Measurements from ENCODE around the gene RAB11FIP3.

RAB11FIP3 gene

GRCh38 chr16:471353-472198 is 46.1 kb downstream of the RAB11FIP3 start:
- ChIA-PET CTCF (interaction anchor here (1.2 kb wide), 1 partner anchor 47 kb away, joined by 7 read pairs; no protein-coding TSS in a partner anchor), POLR2A (ENCODE audit: low non-redundant PET) (no interaction called here)
- TF ChIP-seq, protein P1, sequence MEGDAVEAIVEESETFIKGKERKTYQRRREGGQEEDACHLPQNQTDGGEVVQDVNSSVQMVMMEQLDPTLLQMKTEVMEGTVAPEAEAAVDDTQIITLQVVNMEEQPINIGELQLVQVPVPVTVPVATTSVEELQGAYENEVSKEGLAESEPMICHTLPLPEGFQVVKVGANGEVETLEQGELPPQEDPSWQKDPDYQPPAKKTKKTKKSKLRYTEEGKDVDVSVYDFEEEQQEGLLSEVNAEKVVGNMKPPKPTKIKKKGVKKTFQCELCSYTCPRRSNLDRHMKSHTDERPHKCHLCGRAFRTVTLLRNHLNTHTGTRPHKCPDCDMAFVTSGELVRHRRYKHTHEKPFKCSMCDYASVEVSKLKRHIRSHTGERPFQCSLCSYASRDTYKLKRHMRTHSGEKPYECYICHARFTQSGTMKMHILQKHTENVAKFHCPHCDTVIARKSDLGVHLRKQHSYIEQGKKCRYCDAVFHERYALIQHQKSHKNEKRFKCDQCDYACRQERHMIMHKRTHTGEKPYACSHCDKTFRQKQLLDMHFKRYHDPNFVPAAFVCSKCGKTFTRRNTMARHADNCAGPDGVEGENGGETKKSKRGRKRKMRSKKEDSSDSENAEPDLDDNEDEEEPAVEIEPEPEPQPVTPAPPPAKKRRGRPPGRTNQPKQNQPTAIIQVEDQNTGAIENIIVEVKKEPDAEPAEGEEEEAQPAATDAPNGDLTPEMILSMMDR (conservative IDR thresholded peaks at IDR 0.05; ENCODE audit: low read depth), result no peak
- H3K27ac ChIP-seq, result peak overlapping the region; percentile 87
- DNase-seq (ENCODE audit: low spot score), result peak; percentile 48

DNA sequence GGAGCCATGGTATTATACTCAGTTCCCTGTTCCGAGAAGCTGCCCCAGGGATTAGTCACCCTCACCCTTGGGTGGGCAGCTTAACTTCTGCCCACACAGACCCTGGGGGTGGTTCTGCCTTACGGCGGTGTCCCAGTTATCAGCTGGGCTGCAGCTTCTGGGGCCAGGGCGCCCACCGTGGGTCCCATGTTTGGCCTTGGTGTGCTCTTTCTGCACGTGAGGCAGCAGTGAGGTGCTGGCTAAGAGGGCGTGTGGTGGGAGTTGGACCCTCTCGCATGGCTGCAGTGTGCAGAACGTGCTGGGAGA is 46.7 kb downstream of the RAB11FIP3 start:
- peak overlapping the region; percentile 87 for H3K27ac ChIP-seq
- CTCF ChIA-PET, result no interaction called here
- no peak for DNase-seq (ENCODE audit: low spot score)
- TF ChIP-seq, protein P1 (conservative IDR thresholded peaks at IDR 0.05; ENCODE audit: low read depth), result no peak
- POLR2A ChIA-PET (ENCODE audit: low non-redundant PET), result no interaction called here

GRCh38 chr16:473046-474043 is 47.9 kb downstream of the RAB11FIP3 start:
- CTCF ChIA-PET, result no interaction called here

DNA sequence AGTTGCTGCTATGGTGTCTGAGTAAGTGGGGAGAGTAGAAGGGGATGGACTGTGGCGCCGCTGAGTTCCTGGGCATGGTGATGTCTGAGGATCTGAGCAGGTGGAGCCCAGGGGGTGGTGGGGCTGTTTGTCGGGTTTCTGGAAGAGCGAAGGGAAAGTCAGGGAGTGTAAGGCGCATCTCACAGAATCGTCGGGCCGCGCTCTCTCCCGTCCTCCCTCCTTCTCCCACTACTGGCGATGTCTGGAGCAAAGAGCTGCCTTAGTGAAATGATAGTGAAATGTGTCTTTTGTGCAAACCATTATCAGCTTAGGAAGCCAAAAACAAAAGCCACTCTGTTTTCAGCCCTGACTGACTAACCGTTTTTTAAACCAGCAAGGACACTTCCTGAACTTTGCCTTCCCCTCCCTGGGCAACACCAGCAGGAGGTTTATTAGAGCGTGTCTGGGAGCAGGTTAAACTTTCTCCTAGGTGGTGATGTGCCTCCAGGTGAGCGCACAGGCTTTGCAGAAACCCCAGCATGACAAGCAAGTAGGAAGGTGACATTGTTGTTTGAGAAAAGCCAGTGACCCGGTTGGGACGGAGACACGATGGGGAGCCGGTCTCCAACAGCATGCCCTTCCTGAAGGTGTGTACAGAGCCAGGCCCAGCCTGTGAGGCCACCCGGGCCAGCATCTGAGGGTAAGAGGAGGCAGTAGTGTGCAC is 49.1 kb downstream of the RAB11FIP3 start:
- DNase-seq (ENCODE audit: low spot score), result no peak
- H3K27ac ChIP-seq, result peak overlapping the region; percentile 87; the same call in 1 of the 2 replicates
- TF ChIP-seq, protein P1 (conservative IDR thresholded peaks at IDR 0.05; ENCODE audit: low read depth), result no peak
- ChIA-PET CTCF (no interaction called here), POLR2A (ENCODE audit: low non-redundant PET) (no interaction called here)

More at GRCh38 chr16:473046-474043, 47.9 kb downstream of the RAB11FIP3 start:
- TF ChIP-seq, protein P1 (conservative IDR thresholded peaks at IDR 0.05; ENCODE audit: low read depth), result no peak
- POLR2A ChIA-PET (ENCODE audit: low non-redundant PET), result no interaction called here
- H3K27ac ChIP-seq, result peak overlapping the region; percentile 87
- DNase-seq (ENCODE audit: low spot score), result no peak

- TF ChIP-seq, protein P1 (conservative IDR thresholded peaks at IDR 0.05; ENCODE audit: low read depth), result no peak
- peak overlapping the region; percentile 87 for H3K27ac ChIP-seq
- ChIA-PET CTCF (no interaction called here), POLR2A (ENCODE audit: low non-redundant PET) (no interaction called here)
- DNase-seq (ENCODE audit: low spot score), result no peak
These were observed 50.6 kb downstream of the RAB11FIP3 start for GRCh38 chr16:476039-476438.
